H1 (cell line): ENCODE data around the gene UTP15. TPM values are rescaled to one million over a fixed set of nuclear protein-coding genes. Genes with fewer than 3 reads are reported as not detected.

Experiments
- CTCF ChIA-PET: fragments of 300-600 bp; sonication (Branson Sonifier 250); formaldehyde crosslinking; loops from one replicate; lab custom pipeline; 2021; ENCODE audit not compliant: partially characterized antibody; lab: Charles Lee
- POLR2A ChIA-PET: fragments of 300-600 bp; sonication (Branson Sonifier 250); formaldehyde crosslinking; loops from one replicate; lab custom pipeline; 2021; ENCODE audit warnings: inconsistent platforms; ENCODE audit not compliant: partially characterized antibody; lab: Charles Lee
- DNase-seq, 2 experiments: peaks; one replicate each; pipeline versions ENCODE4 v3.0.0 to v3.0.0-alpha.2; 2010 to 2022; ENCODE audit warnings: low spot score in 2 of 2, low read depth in 1 of 2, mixed read lengths in 1 of 2
- FAIRE-seq: peaks from 2 replicates; lab custom pipeline; 2011; peaks lifted over from hg19 to GRCh38; lab: Jason Lieb, UNC
- H2AFZ ChIP-seq: 2 replicates; pipeline ENCODE4 v1.8.1; 2012; ENCODE audit warnings: low read length, inconsistent platforms
- H2AK5ac ChIP-seq: 2 replicates; pipeline ENCODE4 v1.6.1; 2013; ENCODE audit warnings: low read depth, low read length
- H2BK120ac ChIP-seq: replicated peaks from 2 replicates; pipeline ENCODE3; 2013; ENCODE audit warnings: low read depth, low read length, inconsistent platforms
- H2BK12ac ChIP-seq: 2 replicates; pipeline ENCODE4 v1.6.1; 2013; ENCODE audit warnings: low read depth, low read length
- H2BK15ac ChIP-seq: 2 replicates; pipeline ENCODE4 v1.6.1; 2013; ENCODE audit warnings: low read length
- H2BK20ac ChIP-seq: 2 replicates; pipeline ENCODE4 v1.6.1; 2013; ENCODE audit warnings: low read length
- H2BK5ac ChIP-seq: 2 replicates; pipeline ENCODE4 v1.6.1; 2013; ENCODE audit warnings: low read depth, low read length
- H3K14ac ChIP-seq: 2 replicates; pipeline ENCODE4 v1.6.1; 2013; ENCODE audit warnings: inconsistent platforms; ENCODE audit not compliant: insufficient read length
- H3K18ac ChIP-seq: 2 replicates; pipeline ENCODE4 v1.6.1; 2013; ENCODE audit warnings: low read length; ENCODE audit errors: extremely low read depth
- H3K23ac ChIP-seq: 2 replicates; pipeline ENCODE4 v1.6.1; 2013; ENCODE audit warnings: inconsistent platforms; ENCODE audit not compliant: insufficient read length
- H3K23me2 ChIP-seq: 2 replicates; pipeline ENCODE4 v1.6.1; 2013; ENCODE audit warnings: low read depth, low read length
- H3K27ac ChIP-seq: 2 replicates; pipeline ENCODE4 v1.6.1; 2011; ENCODE audit warnings: low read depth, low read length, inconsistent platforms
- H3K27me3 ChIP-seq, 4 experiments: replicated peaks in 1 of 4; 1 replicate in 1 of 4; 2 replicates in 3 of 4; pipeline versions ENCODE4 v1.6.1 to v1.8.1; 2011 to 2013; ENCODE audit warnings: low read length in 3 of 4, mild to moderate bottlenecking in 3 of 4, inconsistent platforms in 2 of 4, mixed read lengths in 2 of 4, moderate library complexity in 1 of 4; ENCODE audit not compliant: control insufficient read depth in 3 of 4, insufficient read depth in 3 of 4; ENCODE audit errors: extremely low read depth in 1 of 4
- H3K36me3 ChIP-seq, 4 experiments: 2 replicates each; pipeline versions ENCODE4 v1.6.1 to v1.8.1; 2011 to 2013; ENCODE audit warnings: mild to moderate bottlenecking in 4 of 4, low read length in 3 of 4, moderate library complexity in 2 of 4, control low read depth in 1 of 4, inconsistent platforms in 1 of 4; ENCODE audit not compliant: insufficient read depth in 4 of 4, control insufficient read depth in 2 of 4
- H3K4ac ChIP-seq: replicated peaks from 2 replicates; pipeline ENCODE3; 2013; ENCODE audit warnings: low read length, low read depth, mixed read lengths, inconsistent platforms; ENCODE audit not compliant: insufficient read length
- H3K4me1 ChIP-seq, 4 experiments: replicated peaks in 1 of 4; 1 replicate in 1 of 4; 2 replicates in 3 of 4; pipeline versions ENCODE4 v1.6.1 to v1.8.1; 2011 to 2013; ENCODE audit warnings: low read length in 3 of 4, inconsistent platforms in 2 of 4, mixed read lengths in 1 of 4; ENCODE audit not compliant: insufficient read depth in 4 of 4, control insufficient read depth in 3 of 4
- H3K4me2 ChIP-seq, 2 experiments: 2 replicates each; pipeline versions ENCODE4 v1.6.1 to v1.8.1; 2011 to 2013; ENCODE audit warnings: low read depth in 2 of 2, low read length in 2 of 2, control low read depth in 1 of 2, inconsistent platforms in 1 of 2, mild to moderate bottlenecking in 1 of 2; ENCODE audit not compliant: insufficient read depth in 1 of 2
- H3K4me3 ChIP-seq, 4 experiments: fragments of 200-600, 300-600 bp in 1 of 4; sonication (generic), shearing (Covaris generic), sonication (Bioruptor Twin) in 1 of 4; 2 replicates each; pipeline versions ENCODE4 v1.5.1 to v1.8.1; 2011 to 2016; ENCODE audit warnings: low read length in 4 of 4, low read depth in 3 of 4, control low read depth in 2 of 4, inconsistent platforms in 2 of 4, mild to moderate bottlenecking in 2 of 4, mixed read lengths in 1 of 4, moderate library complexity in 1 of 4; ENCODE audit not compliant: insufficient read depth in 2 of 4; ENCODE audit errors: extremely low read depth in 1 of 4
- H3K56ac ChIP-seq: replicated peaks from 2 replicates; pipeline ENCODE3; 2013; ENCODE audit warnings: low read depth, mild to moderate bottlenecking, mixed read lengths, low read length, inconsistent platforms; ENCODE audit not compliant: insufficient read length
- H3K79me1 ChIP-seq: 2 replicates; pipeline ENCODE4 v1.6.1; 2013; ENCODE audit warnings: low read depth, low read length, control low read depth
- H3K79me2 ChIP-seq, 2 experiments: 2 replicates each; pipeline versions ENCODE4 v1.6.1 to v1.8.1; 2012 to 2013; ENCODE audit warnings: low read length in 2 of 2, mild to moderate bottlenecking in 2 of 2, inconsistent platforms in 1 of 2; ENCODE audit not compliant: insufficient read depth in 2 of 2, control insufficient read depth in 1 of 2
- H3K9ac ChIP-seq, 4 experiments: replicated peaks in 1 of 4; 1 replicate in 1 of 4; 2 replicates in 3 of 4; pipeline versions ENCODE4 v1.6.1 to v1.8.1; 2011 to 2013; ENCODE audit warnings: low read depth in 3 of 4, low read length in 3 of 4, control low read depth in 2 of 4, mild to moderate bottlenecking in 2 of 4, moderate library complexity in 2 of 4, inconsistent platforms in 1 of 4; ENCODE audit errors: extremely low read depth in 1 of 4
- H3K9me3 ChIP-seq, 2 experiments: 2 replicates each; pipeline versions ENCODE4 v1.6.1 to v1.8.1; 2012 to 2013; ENCODE audit warnings: mild to moderate bottlenecking in 2 of 2, moderate library complexity in 2 of 2, control low read depth in 1 of 2, inconsistent platforms in 1 of 2, low read depth in 1 of 2, low read length in 1 of 2, mixed read lengths in 1 of 2; ENCODE audit not compliant: insufficient read depth in 2 of 2
- H4K20me1 ChIP-seq, 2 experiments: replicated peaks in 1 of 2; 2 replicates each; pipeline versions ENCODE3 to v1.8.1; 2011 to 2013; ENCODE audit warnings: inconsistent platforms in 2 of 2, low read length in 2 of 2, mild to moderate bottlenecking in 1 of 2; ENCODE audit not compliant: insufficient read depth in 2 of 2, control insufficient read depth in 1 of 2
- H4K5ac ChIP-seq: 2 replicates; pipeline ENCODE4 v1.6.1; 2013; ENCODE audit warnings: low read length, low read depth, mixed read lengths, inconsistent platforms; ENCODE audit not compliant: insufficient read length
- H4K8ac ChIP-seq: 2 replicates; pipeline ENCODE4 v1.8.0; 2013; ENCODE audit warnings: mild to moderate bottlenecking, moderate library complexity, low read length, inconsistent platforms; ENCODE audit not compliant: insufficient read depth; ENCODE audit errors: extremely low read depth
- H4K91ac ChIP-seq: replicated peaks from 2 replicates; pipeline ENCODE3; 2013; ENCODE audit warnings: low read length, mixed read lengths, inconsistent platforms; ENCODE audit not compliant: insufficient read length
- CREB1 ChIP-seq: IDR thresholded peaks from 2 replicates; pipeline ENCODE4 v1.6.1; 2012; ENCODE audit warnings: inconsistent platforms
- CTBP2 ChIP-seq: IDR thresholded peaks from 2 replicates; pipeline ENCODE4 v1.7.0; 2011; ENCODE audit warnings: borderline replicate concordance, mild to moderate bottlenecking, moderate library complexity, mixed read lengths, low read length; ENCODE audit not compliant: insufficient read depth, insufficient read length
- EGR1 ChIP-seq: IDR thresholded peaks from 2 replicates; pipeline ENCODE4 v1.6.1; 2011; ENCODE audit warnings: low read depth, low read length, borderline replicate concordance
- JUN ChIP-seq: IDR thresholded peaks from 2 replicates; pipeline ENCODE4 v1.6.1; 2011; ENCODE audit warnings: low read depth, mild to moderate bottlenecking, improper control_type of control experiment, low read length
- POLR2A ChIP-seq, 2 experiments: IDR thresholded peaks; 1 replicate in 1 of 2; 2 replicates in 1 of 2; pipeline ENCODE4 v1.6.1; 2011; ENCODE audit warnings: low read depth in 2 of 2, low read length in 2 of 2, mild to moderate bottlenecking in 2 of 2; ENCODE audit errors: control extremely low read depth in 1 of 2
- SAP30 ChIP-seq: fragments of 300-600 bp; sonication (generic); IDR thresholded peaks from 2 replicates; pipeline ENCODE4 v1.7.1; 2012; ENCODE audit warnings: low read length, moderate library complexity, mild to moderate bottlenecking, inconsistent platforms; ENCODE audit not compliant: insufficient read depth, insufficient replicate concordance
- SP2 ChIP-seq: IDR thresholded peaks from 2 replicates; pipeline ENCODE4 v1.6.1; 2012; ENCODE audit warnings: mild to moderate bottlenecking, low read length, inconsistent platforms
- SRF ChIP-seq: IDR thresholded peaks from 2 replicates; pipeline ENCODE4 v1.6.1; 2011; ENCODE audit warnings: mild to moderate bottlenecking, low read depth, low read length, moderate library complexity
- TAF1 ChIP-seq: IDR thresholded peaks from 2 replicates; pipeline ENCODE4 v1.6.1; 2011; ENCODE audit warnings: mild to moderate bottlenecking, low read depth, low read length
- WGBS, 2 experiments: shearing (Covaris generic) in 1 of 2; methylation state at CpG; one replicate each; pipeline versions ENCODE4 v1.1.6 to v1.1.7; 2013 to 2015; ENCODE audit warnings: low lambda C conversion rate in 2 of 2, mixed read lengths in 2 of 2, inconsistent platforms in 1 of 2, low coverage in 1 of 2, missing lambda C conversion rate in 1 of 2; ENCODE audit not compliant: insufficient replicate concordance in 2 of 2, insufficient coverage in 1 of 2, insufficient read length in 1 of 2; ENCODE audit errors: extremely low coverage in 1 of 2, missing lambda C conversion rate in 1 of 2; 5-methylcytosine and 5-hydroxymethylcytosine counted together
- polyA plus RNA-seq, 7 experiments: library from polyadenylated mRNA; depleted of rRNA in 3 of 7; stranded (reverse) in 5 of 7; unstranded in 2 of 7; fragments of >200 nt in 5 of 7; fragments of 200-250 nt in 2 of 7; gene quantifications; 1 replicate in 5 of 7; 2 replicates in 1 of 7; 4 replicates in 1 of 7; pipeline versions ENCODE4 v1.2.1 to v1.2.3, GENCODE V29; 2011 to 2013; ENCODE audit warnings: missing spikeins in 2 of 7, mixed read lengths in 2 of 7
- total RNA-seq: library from RNA; stranded (reverse); fragmentation: NEBNext Ultra II Directional; extraction: Animal tissue kit (Norgen Biotek cat#: 25700); gene quantifications from 2 replicates; pipeline ENCODE4 v1.2.1, GENCODE V29; 2021
- TF ChIP-seq, protein P1 (sequence below): IDR thresholded peaks from 2 replicates; pipeline ENCODE4 v1.6.1; 2011; ENCODE audit warnings: low read depth, mild to moderate bottlenecking, low read length; ENCODE audit not compliant: insufficient read depth

Gene UTP15
- total and polyA plus RNA-seq, 2 of the 8 experiments (the other 6 are each of a cell fraction or from before 2014, with no cell fraction given), result 14.3 to 33.6 TPM

DNA sequence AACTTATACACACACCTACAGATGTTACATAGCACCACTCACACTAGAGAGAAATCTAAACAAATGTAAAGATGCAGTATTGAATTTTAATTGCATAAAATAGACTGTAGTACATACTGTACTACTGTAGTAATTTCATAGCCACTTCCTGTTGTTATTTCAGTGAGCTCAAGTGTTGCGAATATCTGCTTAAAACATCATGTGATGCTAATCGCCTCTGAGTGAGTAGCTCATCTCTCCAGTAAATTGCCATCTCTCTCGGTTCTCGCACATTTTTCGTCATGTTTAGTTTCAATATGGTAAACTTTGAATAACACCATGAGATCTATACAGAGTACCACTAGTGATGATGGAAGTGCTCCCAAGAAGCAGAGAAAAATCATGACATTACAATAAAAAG lies 38.5 kb downstream of the UTP15 start:
- no peak for FAIRE-seq

More for the DNA sequence above, 38.5 kb downstream of the UTP15 start:
- Histone ChIP-seq H3K56ac (no peak overlapping the region), H3K9ac (no peak overlapping the region), H2BK15ac (no peak overlapping the region), H3K9me3 (no peaks in the 10 kb centered on the region), H2BK120ac (no peak overlapping the region), H3K79me1 (no peaks in the 10 kb centered on the region), H3K4ac (no peak overlapping the region), H2AFZ (no peak overlapping the region), H3K14ac (no peak overlapping the region), H3K23ac (no peak overlapping the region), H3K4me3 (no peak overlapping the region), H2BK12ac (no peak overlapping the region), H3K4me2 (no peak overlapping the region)
- 90% methylated on average over 5 of the region's 5 CpGs; no CpG with 5 or more reads in 1 of the 2 experiments for WGBS, 2 experiments
- TF ChIP-seq, protein P1, sequence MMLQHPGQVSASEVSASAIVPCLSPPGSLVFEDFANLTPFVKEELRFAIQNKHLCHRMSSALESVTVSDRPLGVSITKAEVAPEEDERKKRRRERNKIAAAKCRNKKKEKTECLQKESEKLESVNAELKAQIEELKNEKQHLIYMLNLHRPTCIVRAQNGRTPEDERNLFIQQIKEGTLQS, result no peak
- TF ChIP-seq SRF, result no peak
- TF ChIP-seq SP2, result no peak
- no peak for TF ChIP-seq EGR1
- no peak for TF ChIP-seq SAP30
- no peak for TF ChIP-seq CREB1
- no peak for TF ChIP-seq TAF1
- no peak for TF ChIP-seq CTBP2
- TF ChIP-seq POLR2A (IDR thresholded peaks at IDR 0.05; ENCODE audit: control extremely low read depth in 1 of 2, low read depth in 2 of 2, low read length in 2 of 2), result no peak
- TF ChIP-seq JUN, result no peak
- TF ChIP-seq, all 59 proteins: peak for 0
- no peak for DNase-seq
- POLR2A ChIA-PET, result no interaction called here
- H3K27me3 ChIP-seq, result no peaks in the 10 kb centered on the region
- H4K20me1 ChIP-seq, result no peaks in the 10 kb centered on the region
- CTCF ChIA-PET, result interaction anchor here (0.6 to 2.0 kb wide), 2 partner anchors 12 to 187 kb away, joined by 3 to 6 read pairs; no protein-coding TSS in a partner anchor
- H3K18ac ChIP-seq, result no peak overlapping the region
- H3K36me3 ChIP-seq, result no peaks in the 10 kb centered on the region
- no peak overlapping the region for H4K5ac ChIP-seq
- no peak overlapping the region for H4K8ac ChIP-seq
- H3K4me1 ChIP-seq, result no peaks in the 10 kb centered on the region
- H2AK5ac ChIP-seq, result no peak overlapping the region
- H3K79me2 ChIP-seq, result no peaks in the 10 kb centered on the region
- H2BK20ac ChIP-seq, result no peak overlapping the region
- no peak overlapping the region for H3K27ac ChIP-seq
- no peak overlapping the region for H2BK5ac ChIP-seq
- H3K23me2 ChIP-seq, result no peaks in the 10 kb centered on the region
- H4K91ac ChIP-seq, result no peak overlapping the region
